Smooth muscle cell of the umbilical artery (primary cell): ENCODE data around the gene GBP6. TPM values are rescaled to one million over a fixed set of nuclear protein-coding genes. Genes with fewer than 3 reads are reported as not detected.

ENCODE experiments used
- total RNA-seq: library from RNA; depleted of rRNA; stranded (reverse); fragments of >200 nt; gene quantifications from 2 replicates; pipeline ENCODE4 v1.2.3, GENCODE V29; 2014

GBP6 gene
- total RNA-seq: not detected in 2 replicates

GRCh38 chr1:89363638-89364536 lies at the start of gene GBP6:
Gene GBP6 (plus strand): TSS chr1:89364059. CDS start chr1:89368552, 4,493 bp downstream.

Other genes with a start within 250 kb of the GBP6 start
- 6.7 and 19.9 TPM in 2 replicates for gene GBP2, start 237.9 kb upstream of the GBP6 start, total RNA-seq
- gene GBP7, start 188.1 kb upstream of the GBP6 start, total RNA-seq: not detected in 2 replicates
- 0.32 and 3.9 TPM in 2 replicates for gene GBP4, start 165.1 kb upstream of the GBP6 start, total RNA-seq
- gene GBP5, start 91.2 kb upstream of the GBP6 start, total RNA-seq: not detected in 2 replicates
- 1.5 and 4.0 TPM in 2 replicates for gene LRRC8B, start 160.8 kb downstream of the GBP6 start, total RNA-seq